Activated T-cell treated with anti-CD3 and anti-CD28 coated beads, Interleukin-2, amount 50 U/mL, for 4 hours (primary cell): ENCODE measurements around the gene SCRT2. TPM values are rescaled to one million over a fixed set of nuclear protein-coding genes. Genes with fewer than 3 reads are reported as not detected.
"Not testable (repeated sequence)": the region's sequence is repeated elsewhere in the genome, so short reads cannot be mapped to it uniquely, and the experiment has no call there.

Source experiments
- ATAC-seq, 2 donors: fragments of 200-7000 bp; cut with Tn5 transposase; one replicate each; pipeline ENCODE4 v1.10.0; 2021
- DNase-seq: peaks from one replicate; pipeline ENCODE4 v3.0.0-alpha.2; 2020
- H3K27me3 Mint-ChIP-seq: one replicate; pipeline ENCODE4 v1.8.0; 2021; ENCODE audit warnings: low read depth, mixed read lengths
- H3K36me3 Mint-ChIP-seq: one replicate; pipeline ENCODE4 v1.8.0; 2022; ENCODE audit warnings: mixed read lengths; ENCODE audit not compliant: insufficient read depth
- H3K4me1 Mint-ChIP-seq: one replicate; pipeline ENCODE4 v1.8.0; 2021; ENCODE audit warnings: low read depth, mixed read lengths
- H3K4me3 Mint-ChIP-seq: one replicate; pipeline ENCODE4 v1.8.0; 2021; ENCODE audit warnings: mild to moderate bottlenecking, moderate library complexity, mixed read lengths
- H3K9me3 Mint-ChIP-seq: one replicate; pipeline ENCODE4 v1.8.0; 2021; ENCODE audit warnings: mixed read lengths
- total RNA-seq, 3 donors: library from RNA; stranded (reverse); gene quantifications; one replicate each; pipeline ENCODE4 v1.2.1, GENCODE V29; 2021

Gene SCRT2
- total RNA-seq, 3 donors from 2014 or later, result not detected

GRCh38 chr20:708956-709355 is 33.4 kb upstream of the SCRT2 start:
- peaks cover 37% of the 10 kb centered on the region for H3K27me3 Mint-ChIP-seq
- ATAC-seq (no peak), DNase-seq (no peak)
- H3K9me3 Mint-ChIP-seq, result peaks cover 12% of the 10 kb centered on the region
- H3K4me3 Mint-ChIP-seq, result no peak overlapping the region
- no peaks in the 10 kb centered on the region for H3K36me3 Mint-ChIP-seq
- H3K4me1 Mint-ChIP-seq, result peaks cover 2% of the 10 kb centered on the region

GRCh38 chr20:707451-708110 is 32.0 kb upstream of the SCRT2 start:
- H3K9me3 Mint-ChIP-seq, result peaks cover 7% of the 10 kb centered on the region
- H3K27me3 Mint-ChIP-seq, result peaks cover 31% of the 10 kb centered on the region
- no peak for DNase-seq
- no peaks in the 10 kb centered on the region for H3K36me3 Mint-ChIP-seq
- H3K4me1 Mint-ChIP-seq, result peaks cover 2% of the 10 kb centered on the region
- no peak overlapping the region for H3K4me3 Mint-ChIP-seq
- ATAC-seq, result no peak

GRCh38 chr20:706366-706885 is 30.8 kb upstream of the SCRT2 start:
- no peak for ATAC-seq

GRCh38 chr20:704726-705125 is 29.1 kb upstream of the SCRT2 start:
- H3K27me3 Mint-ChIP-seq, result peaks cover 16% of the 10 kb centered on the region

More at GRCh38 chr20:706366-706885, 30.8 kb upstream of the SCRT2 start:
- peaks cover 24% of the 10 kb centered on the region for H3K27me3 Mint-ChIP-seq
- H3K36me3 Mint-ChIP-seq, result no peaks in the 10 kb centered on the region
- peaks cover 2% of the 10 kb centered on the region for H3K4me1 Mint-ChIP-seq
- no peak overlapping the region for H3K4me3 Mint-ChIP-seq
- DNase-seq, result no peak
- peaks cover 7% of the 10 kb centered on the region for H3K9me3 Mint-ChIP-seq

GRCh38 chr20:703426-703825 is 27.8 kb upstream of the SCRT2 start:
- H3K4me1 Mint-ChIP-seq, result no peaks in the 10 kb centered on the region
- no peaks in the 10 kb centered on the region for H3K36me3 Mint-ChIP-seq
- ATAC-seq (no peak), DNase-seq (no peak)
- H3K27me3 Mint-ChIP-seq, result peaks cover 6% of the 10 kb centered on the region
- H3K9me3 Mint-ChIP-seq, result no peaks in the 10 kb centered on the region
- no peak overlapping the region for H3K4me3 Mint-ChIP-seq

More at GRCh38 chr20:704726-705125, 29.1 kb upstream of the SCRT2 start:
- Mint-ChIP-seq H3K4me3 (no peak overlapping the region), H3K4me1 (peaks cover 2% of the 10 kb centered on the region), H3K36me3 (no peaks in the 10 kb centered on the region), H3K9me3 (peaks cover 7% of the 10 kb centered on the region)
- DNase-seq (no peak), ATAC-seq (no peak)

- Mint-ChIP-seq H3K4me1 (no peaks in the 10 kb centered on the region), H3K9me3 (no peaks in the 10 kb centered on the region), H3K4me3 (no peak overlapping the region), H3K36me3 (no peaks in the 10 kb centered on the region), H3K27me3 (peaks cover 6% of the 10 kb centered on the region)
- no peak for DNase-seq
- ATAC-seq, result no peak
Measured at GRCh38 chr20:703006-703405, 27.4 kb upstream of the SCRT2 start.

- no peak overlapping the region for H3K4me3 Mint-ChIP-seq
- peaks cover 8% of the 10 kb centered on the region for H3K27me3 Mint-ChIP-seq
- H3K36me3 Mint-ChIP-seq, result no peaks in the 10 kb centered on the region
- ATAC-seq (no peak), DNase-seq (no peak)
- no peaks in the 10 kb centered on the region for H3K9me3 Mint-ChIP-seq
- H3K4me1 Mint-ChIP-seq, result no peaks in the 10 kb centered on the region
Measured at GRCh38 chr20:701401-702129, 26.0 kb upstream of the SCRT2 start.

GRCh38 chr20:699811-700338 is 24.3 kb upstream of the SCRT2 start:
- H3K36me3 Mint-ChIP-seq, result no peaks in the 10 kb centered on the region
- H3K9me3 Mint-ChIP-seq, result no peaks in the 10 kb centered on the region
- H3K4me3 Mint-ChIP-seq, result no peak overlapping the region
- H3K27me3 Mint-ChIP-seq, result peaks cover 6% of the 10 kb centered on the region
- DNase-seq, result no peak
- H3K4me1 Mint-ChIP-seq, result no peaks in the 10 kb centered on the region
- ATAC-seq, result no peak

- no peaks in the 10 kb centered on the region for H3K36me3 Mint-ChIP-seq
- H3K9me3 Mint-ChIP-seq, result no peaks in the 10 kb centered on the region
- H3K4me3 Mint-ChIP-seq, result no peak overlapping the region
- DNase-seq (no peak), ATAC-seq (no peak)
- no peaks in the 10 kb centered on the region for H3K4me1 Mint-ChIP-seq
- H3K27me3 Mint-ChIP-seq, result peaks cover 6% of the 10 kb centered on the region
Measured at GRCh38 chr20:699342-699741, 23.7 kb upstream of the SCRT2 start.

GRCh38 chr20:698276-698675 is 22.7 kb upstream of the SCRT2 start:
- DNase-seq (no peak), ATAC-seq (no peak)
- Mint-ChIP-seq H3K4me3 (no peak overlapping the region), H3K27me3 (peaks cover 6% of the 10 kb centered on the region), H3K9me3 (no peaks in the 10 kb centered on the region), H3K36me3 (no peaks in the 10 kb centered on the region), H3K4me1 (no peaks in the 10 kb centered on the region)

- Mint-ChIP-seq H3K4me3 (no peak overlapping the region), H3K9me3 (no peaks in the 10 kb centered on the region), H3K4me1 (no peaks in the 10 kb centered on the region), H3K27me3 (peaks cover 6% of the 10 kb centered on the region), H3K36me3 (no peaks in the 10 kb centered on the region)
- DNase-seq (no peak), ATAC-seq (no peak)
Measured at GRCh38 chr20:697826-698225, 22.2 kb upstream of the SCRT2 start.

- peaks cover 11% of the 10 kb centered on the region for H3K27me3 Mint-ChIP-seq
- no peaks in the 10 kb centered on the region for H3K9me3 Mint-ChIP-seq
- H3K4me3 Mint-ChIP-seq, result no peak overlapping the region
- DNase-seq (no peak), ATAC-seq (no peak)
- H3K36me3 Mint-ChIP-seq, result no peaks in the 10 kb centered on the region
- no peaks in the 10 kb centered on the region for H3K4me1 Mint-ChIP-seq
Measured at GRCh38 chr20:695165-695866, 19.7 kb upstream of the SCRT2 start.

- H3K27me3 Mint-ChIP-seq, result peaks cover 11% of the 10 kb centered on the region
- no peak for DNase-seq
- no peaks in the 10 kb centered on the region for H3K4me1 Mint-ChIP-seq
- no peaks in the 10 kb centered on the region for H3K9me3 Mint-ChIP-seq
- ATAC-seq, result no peak
- H3K4me3 Mint-ChIP-seq, result no peak overlapping the region
- H3K36me3 Mint-ChIP-seq, result no peaks in the 10 kb centered on the region
Measured at GRCh38 chr20:694496-694895, 18.9 kb upstream of the SCRT2 start.

- not testable (repeated sequence) for DNase-seq, H3K36me3 Mint-ChIP-seq, H3K4me3 Mint-ChIP-seq, ATAC-seq, H3K9me3 Mint-ChIP-seq, H3K4me1 Mint-ChIP-seq
- peaks cover 11% of the 10 kb centered on the region for H3K27me3 Mint-ChIP-seq
Measured at GRCh38 chr20:693786-694185, 18.2 kb upstream of the SCRT2 start.
